ENCODE data around the gene KLF15. TPM values are rescaled to one million over a fixed set of nuclear protein-coding genes. Genes with fewer than 3 reads are reported as not detected.

KLF15 gene
- total and polyA plus RNA-seq, 9 of the 15 experiments (the other 6 are each of a cell fraction or from before 2014, with no cell fraction given) = 0.08 to 4.8 (median 1.2) TPM

DNA sequence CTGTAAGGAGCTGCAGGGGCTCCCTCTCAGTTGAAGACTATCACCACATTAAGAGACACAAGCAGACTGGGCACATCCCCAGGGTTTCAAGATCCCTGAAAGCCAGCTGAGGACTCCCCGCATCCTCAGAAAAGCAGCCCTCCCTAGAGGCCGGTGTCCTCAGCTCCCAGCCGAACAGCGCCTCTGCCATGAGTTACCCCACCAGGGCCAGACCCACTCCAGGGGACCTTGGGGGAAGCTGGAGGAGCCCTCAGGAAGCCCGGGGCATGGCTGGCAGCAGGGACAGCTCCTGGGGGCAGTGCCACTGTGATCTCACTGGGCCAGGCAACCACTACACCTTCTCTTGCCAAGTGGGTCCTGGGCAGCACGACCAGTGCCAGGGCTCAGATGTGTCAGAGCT is 8.1 kb downstream of the KLF15 start (continued):
- TF ChIP-seq ZC3H4 (CRISPR knock-in tag; IDR thresholded peaks at IDR 0.05; ENCODE audit: borderline replicate concordance) (no peak), RNF219 (CRISPR knock-in tag; IDR thresholded peaks at IDR 0.05) (no peak), EWSR1 (IDR thresholded peaks at IDR 0.05; ENCODE audit: borderline replicate concordance, low read depth, partially characterized antibody) (no peak)
- TF ChIP-seq, protein P1, sequence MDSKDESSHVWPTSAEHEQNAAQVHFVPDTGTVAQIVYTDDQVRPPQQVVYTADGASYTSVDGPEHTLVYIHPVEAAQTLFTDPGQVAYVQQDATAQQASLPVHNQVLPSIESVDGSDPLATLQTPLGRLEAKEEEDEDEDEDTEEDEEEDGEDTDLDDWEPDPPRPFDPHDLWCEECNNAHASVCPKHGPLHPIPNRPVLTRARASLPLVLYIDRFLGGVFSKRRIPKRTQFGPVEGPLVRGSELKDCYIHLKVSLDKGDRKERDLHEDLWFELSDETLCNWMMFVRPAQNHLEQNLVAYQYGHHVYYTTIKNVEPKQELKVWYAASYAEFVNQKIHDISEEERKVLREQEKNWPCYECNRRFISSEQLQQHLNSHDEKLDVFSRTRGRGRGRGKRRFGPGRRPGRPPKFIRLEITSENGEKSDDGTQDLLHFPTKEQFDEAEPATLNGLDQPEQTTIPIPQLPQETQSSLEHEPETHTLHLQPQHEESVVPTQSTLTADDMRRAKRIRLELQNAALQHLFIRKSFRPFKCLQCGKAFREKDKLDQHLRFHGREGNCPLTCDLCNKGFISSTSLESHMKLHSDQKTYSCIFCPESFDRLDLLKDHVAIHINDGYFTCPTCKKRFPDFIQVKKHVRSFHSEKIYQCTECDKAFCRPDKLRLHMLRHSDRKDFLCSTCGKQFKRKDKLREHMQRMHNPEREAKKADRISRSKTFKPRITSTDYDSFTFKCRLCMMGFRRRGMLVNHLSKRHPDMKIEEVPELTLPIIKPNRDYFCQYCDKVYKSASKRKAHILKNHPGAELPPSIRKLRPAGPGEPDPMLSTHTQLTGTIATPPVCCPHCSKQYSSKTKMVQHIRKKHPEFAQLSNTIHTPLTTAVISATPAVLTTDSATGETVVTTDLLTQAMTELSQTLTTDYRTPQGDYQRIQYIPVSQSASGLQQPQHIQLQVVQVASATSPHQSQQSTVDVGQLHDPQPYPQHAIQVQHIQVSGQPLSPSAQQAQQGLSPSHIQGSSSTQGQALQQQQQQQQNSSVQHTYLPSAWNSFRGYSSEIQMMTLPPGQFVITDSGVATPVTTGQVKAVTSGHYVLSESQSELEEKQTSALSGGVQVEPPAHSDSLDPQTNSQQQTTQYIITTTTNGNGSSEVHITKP (IDR thresholded peaks at IDR 0.05; ENCODE audit: partially characterized antibody) = no peak
